ACC112 (cell line): Measurements from ENCODE around the gene GAST.
"Not testable (repeated sequence)": the region's sequence is repeated elsewhere in the genome, so short reads cannot be mapped to it uniquely, and the experiment has no call there.

Source experiments
- H2AFZ ChIP-seq: fragments of 200-600 bp; sonication (generic); one replicate; pipeline ENCODE4 v1.6.0; 2017; ENCODE audit warnings: antibody characterized with exemption, low read length; ENCODE audit not compliant: unreplicated experiment
- H3K27ac ChIP-seq: fragments of 200-600 bp; sonication (generic); 2 replicates; pipeline ENCODE4 v1.5.1; 2014; ENCODE audit warnings: low read depth, mild to moderate bottlenecking, antibody characterized with exemption, low read length, moderate library complexity
- H3K27me3 ChIP-seq: fragments of 200-600 bp; sonication (generic); 2 replicates; pipeline ENCODE4 v1.6.1; 2014; ENCODE audit warnings: mild to moderate bottlenecking, antibody characterized with exemption, low read length, moderate library complexity, mixed read lengths; ENCODE audit not compliant: insufficient read depth
- H3K36me3 ChIP-seq: fragments of 200-600 bp; sonication (generic); 2 replicates; pipeline ENCODE4 v1.6.1; 2016; ENCODE audit warnings: mild to moderate bottlenecking, antibody characterized with exemption, low read length, moderate library complexity, mixed read lengths; ENCODE audit not compliant: insufficient read depth
- H3K4me1 ChIP-seq: fragments of 200-600 bp; sonication (generic); one replicate; pipeline ENCODE4 v1.6.1; 2016; ENCODE audit warnings: low read length, mixed read lengths; ENCODE audit not compliant: insufficient read depth, unreplicated experiment, control insufficient read depth
- H3K4me3 ChIP-seq: fragments of 200-600 bp; sonication (generic); 2 replicates; pipeline ENCODE4 v1.5.1; 2014; ENCODE audit warnings: mild to moderate bottlenecking, low read depth, low read length
- H3K79me2 ChIP-seq: fragments of 200-600 bp; sonication (generic); one replicate; pipeline ENCODE4 v1.6.0; 2016; ENCODE audit warnings: low read length; ENCODE audit not compliant: control insufficient read depth, unreplicated experiment, insufficient read depth

GAST gene

DNA sequence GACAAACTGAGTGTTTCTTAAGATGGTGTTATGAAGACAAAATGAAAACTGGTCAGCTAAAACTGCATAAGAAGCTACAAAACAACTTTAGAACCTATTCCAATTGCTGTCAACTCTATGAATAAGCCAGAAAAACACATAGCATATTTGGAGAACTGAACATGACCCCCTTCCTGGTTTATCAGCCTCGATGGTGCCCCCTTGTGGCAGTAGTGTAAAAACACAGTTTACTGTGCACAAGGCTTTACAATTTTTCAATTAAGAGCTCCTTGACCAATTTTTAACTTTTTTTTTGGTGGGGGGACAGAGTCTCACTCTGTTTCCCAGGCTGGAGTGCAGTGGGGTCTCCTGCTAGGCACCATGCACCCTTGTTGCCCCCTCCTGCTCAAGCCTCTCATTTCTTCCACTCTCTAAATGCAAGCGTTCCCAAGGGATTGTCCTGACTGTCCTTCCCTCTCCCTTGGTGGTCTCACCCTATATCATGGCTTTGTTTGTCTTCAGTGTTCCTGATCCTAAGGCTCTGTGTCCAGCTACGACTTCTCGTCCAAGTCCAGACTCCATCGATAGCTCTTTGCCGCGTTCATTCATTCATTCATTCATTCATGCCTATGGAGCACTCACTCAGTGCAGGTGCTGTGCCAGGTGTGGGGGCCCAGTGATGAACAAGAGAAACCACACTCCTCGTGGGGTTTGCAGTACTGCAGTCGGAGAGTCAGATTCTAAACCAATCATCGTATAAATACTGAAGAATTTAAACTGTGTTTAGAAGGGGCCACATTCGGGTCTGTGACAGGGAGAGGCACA, 16.0 kb upstream of the GAST start:
- Histone ChIP-seq H3K27ac (no peak overlapping the region), H3K4me1 (peaks cover 10% of the 10 kb centered on the region), H3K27me3 (no peaks in the 10 kb centered on the region), H3K4me3 (no peak overlapping the region), H3K36me3 (peaks cover 21% of the 10 kb centered on the region), H3K79me2 (peaks cover 9% of the 10 kb centered on the region), H2AFZ (no peak overlapping the region)

DNA sequence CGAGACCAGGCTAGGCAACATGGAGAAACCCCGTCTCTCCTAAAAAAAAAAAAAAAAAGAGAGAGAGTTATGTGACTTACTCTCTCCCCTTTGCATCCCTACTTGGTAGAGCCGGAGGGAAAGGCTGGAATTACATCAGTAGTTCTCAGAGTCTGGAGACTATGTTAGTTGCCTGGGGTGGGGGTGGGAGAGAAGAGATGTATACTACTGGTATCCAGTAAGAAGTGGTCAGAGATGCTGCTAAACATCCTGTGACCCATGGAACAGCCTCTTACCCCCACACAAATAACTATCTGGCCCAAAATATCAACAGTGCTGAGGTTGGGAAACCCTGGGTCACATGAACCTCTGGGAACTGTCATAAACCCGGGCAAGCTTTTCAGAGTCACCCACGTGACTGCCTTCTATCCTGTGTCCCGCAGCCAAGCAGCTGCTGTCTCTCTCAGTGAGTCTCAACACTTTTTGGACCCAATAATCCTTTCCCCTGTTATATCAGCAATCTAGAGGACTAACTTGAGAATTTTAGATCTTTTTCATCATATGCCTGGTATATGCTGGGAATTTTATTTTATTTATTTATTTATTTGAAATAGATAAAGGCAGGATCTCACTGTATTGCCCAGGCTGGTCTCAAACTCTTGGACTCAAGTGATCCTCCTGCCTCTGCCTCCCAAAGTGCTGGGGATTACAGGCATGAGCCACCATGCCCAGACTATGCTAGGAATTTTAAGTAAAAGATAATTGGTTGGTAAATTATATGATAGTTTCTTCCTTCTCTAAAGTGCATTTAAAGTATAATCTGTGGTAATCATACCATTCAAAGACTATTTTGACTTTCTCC, 14.8 kb upstream of the GAST start:
- no peaks in the 10 kb centered on the region for H3K79me2 ChIP-seq
- peaks cover 5% of the 10 kb centered on the region for H3K4me1 ChIP-seq
- peaks cover 10% of the 10 kb centered on the region for H3K36me3 ChIP-seq
- H3K27ac ChIP-seq, result no peak overlapping the region
- H3K4me3 ChIP-seq, result no peak overlapping the region
- no peaks in the 10 kb centered on the region for H3K27me3 ChIP-seq
- H2AFZ ChIP-seq, result no peak overlapping the region

DNA sequence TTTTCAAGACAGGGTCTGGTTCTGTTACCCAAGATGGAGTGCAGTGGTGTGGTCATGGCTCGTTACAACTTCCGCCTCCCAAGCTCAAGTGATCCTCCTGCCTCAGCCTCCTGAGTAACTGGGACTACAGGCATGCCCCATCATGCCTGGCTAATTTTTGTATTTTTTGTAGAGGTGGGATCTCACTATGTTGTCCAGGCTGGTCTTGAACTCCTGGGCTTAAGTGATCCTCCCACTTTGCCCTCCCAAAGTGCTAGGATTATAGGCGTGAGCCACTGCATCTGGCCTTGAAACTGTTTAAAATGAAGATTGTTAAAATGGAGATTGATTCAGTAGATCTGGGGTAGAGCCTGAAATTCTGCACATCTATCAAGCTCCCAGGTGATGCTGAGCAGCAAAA, 11.3 kb upstream of the GAST start:
- not testable (repeated sequence) for H3K36me3 ChIP-seq, H3K27ac ChIP-seq, H3K79me2 ChIP-seq, H3K4me3 ChIP-seq, H3K27me3 ChIP-seq, H2AFZ ChIP-seq
- H3K4me1 ChIP-seq, result peaks cover 12% of the 10 kb centered on the region

DNA sequence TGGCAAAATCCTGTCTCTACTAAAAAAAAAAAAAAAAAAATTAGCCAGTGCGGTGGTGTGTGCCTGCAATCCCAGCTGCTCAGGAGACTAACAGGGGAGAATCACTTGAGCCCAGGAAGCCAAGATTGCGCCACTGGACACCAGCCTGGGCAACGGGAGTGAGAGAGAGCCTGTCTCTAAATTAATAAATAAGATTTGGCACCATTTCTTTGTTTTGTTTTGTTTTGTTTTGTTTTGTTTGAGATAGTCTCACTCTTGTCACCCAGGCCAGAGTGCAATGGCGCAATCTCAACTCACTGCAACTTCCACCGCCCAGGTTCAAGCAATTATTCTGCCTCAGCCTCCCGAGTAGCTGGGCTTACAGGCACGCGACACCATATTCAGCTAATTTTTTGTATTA, 9.4 kb upstream of the GAST start:
- H2AFZ ChIP-seq, result no peak overlapping the region
- no peaks in the 10 kb centered on the region for H3K36me3 ChIP-seq
- H3K79me2 ChIP-seq, result no peaks in the 10 kb centered on the region
- H3K27ac ChIP-seq, result no peak overlapping the region
- no peaks in the 10 kb centered on the region for H3K27me3 ChIP-seq
- no peak overlapping the region for H3K4me3 ChIP-seq
- peaks cover 8% of the 10 kb centered on the region for H3K4me1 ChIP-seq

DNA sequence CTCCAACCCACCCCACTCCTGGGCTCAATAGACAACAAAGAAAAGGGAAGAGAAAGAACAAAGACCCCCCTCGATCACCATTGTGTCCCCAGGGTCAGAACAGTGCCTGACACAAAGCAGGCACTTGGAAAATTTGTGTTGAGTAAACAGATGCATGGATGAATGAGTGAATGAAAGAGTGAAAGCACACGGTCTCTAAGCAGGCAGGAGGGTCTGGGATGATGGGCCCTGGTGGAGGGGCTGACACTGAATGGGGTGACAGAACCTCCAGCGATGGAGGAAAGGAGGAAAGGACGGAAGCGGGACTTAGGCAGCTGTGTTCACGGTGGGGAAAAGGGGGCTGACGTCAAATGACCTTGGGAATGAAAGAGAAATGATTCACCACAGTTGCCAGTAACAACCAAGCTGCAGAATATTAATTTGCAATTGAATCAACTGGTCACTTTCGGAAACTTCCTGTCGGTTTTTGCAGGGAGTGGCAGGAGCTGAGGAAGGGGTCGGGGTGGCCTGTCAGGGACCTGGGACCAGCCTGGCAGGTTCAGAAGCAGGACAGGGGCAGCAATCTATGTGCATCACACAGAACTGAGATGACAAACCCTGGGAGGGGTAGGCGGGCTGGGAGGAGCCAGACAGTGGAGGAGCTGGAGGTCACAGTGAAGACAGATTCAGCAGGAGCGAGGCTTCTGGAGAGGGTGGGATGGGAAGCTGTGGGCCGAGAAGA, 6.7 kb upstream of the GAST start:
- Histone ChIP-seq H3K4me1 (peaks cover 8% of the 10 kb centered on the region), H2AFZ (no peak overlapping the region), H3K79me2 (no peaks in the 10 kb centered on the region), H3K27me3 (0 out of 2 replicates have a peak, but pooled peaks cover 2% of the 10 kb centered on the region), H3K4me3 (peak overlapping the region; percentile 24; the same call in 1 of the 2 replicates), H3K36me3 (no peaks in the 10 kb centered on the region), H3K27ac (no peak overlapping the region)

DNA sequence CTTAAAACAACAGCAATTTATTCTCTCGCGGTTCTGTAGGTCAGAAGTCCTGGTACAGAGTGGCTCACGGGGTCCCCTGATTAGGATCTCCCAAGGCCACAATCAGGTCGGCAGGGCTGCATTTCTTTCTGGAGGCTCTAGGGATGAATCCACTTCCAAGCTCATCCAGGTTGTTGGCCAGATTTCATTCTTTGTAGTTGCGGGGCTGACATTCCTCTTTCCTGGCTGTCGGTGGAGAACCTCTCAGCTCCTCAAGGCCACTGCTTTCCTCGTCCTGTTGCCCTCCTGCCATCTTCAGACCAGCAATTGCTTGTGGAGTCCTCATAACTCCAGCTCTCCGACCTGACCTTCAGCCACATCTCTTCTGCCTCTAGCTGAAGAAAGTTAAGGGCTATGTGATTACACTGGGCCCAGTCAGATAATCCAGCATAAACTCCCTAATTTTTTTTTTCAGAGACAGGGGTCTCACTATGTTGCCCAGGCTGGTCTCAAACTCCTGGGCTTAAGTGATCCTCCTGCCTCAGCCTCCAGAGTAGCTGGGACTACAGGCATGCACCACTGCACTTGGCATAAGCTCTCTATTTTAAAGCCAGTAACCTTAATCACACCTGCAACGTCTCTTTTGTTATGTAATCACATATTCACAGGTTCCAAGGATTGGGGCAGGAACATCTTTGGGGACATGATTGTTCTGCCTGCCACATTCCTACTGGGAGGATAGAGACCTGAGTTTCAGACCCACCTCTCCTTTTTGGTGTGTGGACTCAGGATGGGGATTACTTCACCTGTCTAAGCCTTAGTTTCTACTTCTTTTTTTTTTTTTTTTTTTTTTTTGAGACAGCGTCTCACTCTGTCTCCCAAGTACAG, 4.1 kb upstream of the GAST start:
- Histone ChIP-seq H3K4me1 (peaks cover 8% of the 10 kb centered on the region), H3K27ac (no peak overlapping the region), H3K4me3 (no peak overlapping the region), H2AFZ (no peak overlapping the region), H3K79me2 (no peaks in the 10 kb centered on the region), H3K27me3 (0 out of 2 replicates have a peak, but pooled peaks cover 5% of the 10 kb centered on the region), H3K36me3 (no peaks in the 10 kb centered on the region)

DNA sequence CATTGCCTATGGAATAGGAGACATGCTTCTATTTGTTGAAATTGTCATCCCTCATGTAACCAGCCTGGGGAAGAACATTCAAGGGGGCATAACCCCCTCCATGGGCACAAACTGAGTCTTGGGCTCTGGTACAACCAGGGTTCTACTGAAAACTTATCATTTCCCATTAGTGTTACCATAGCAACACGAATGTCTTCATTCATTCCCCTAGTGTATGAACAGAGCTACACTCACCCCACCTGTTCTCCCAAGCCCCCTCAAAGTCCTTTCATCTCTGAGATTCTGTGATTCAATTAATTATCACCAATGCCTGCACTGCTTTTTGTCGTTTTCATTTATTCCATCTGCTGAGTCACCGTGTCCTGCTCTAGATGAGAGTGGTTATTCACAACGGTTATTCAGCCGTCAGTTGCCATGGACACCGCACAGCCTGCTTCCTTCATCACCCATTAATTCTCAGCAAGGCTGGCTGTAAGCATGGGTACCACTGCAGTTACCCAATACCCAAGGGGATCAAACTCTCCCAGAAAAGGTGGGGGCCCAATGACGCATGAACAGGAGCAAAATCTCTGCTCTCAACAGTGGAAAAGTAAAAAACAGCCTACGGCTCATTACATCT, 1.6 kb upstream of the GAST start:
- H3K4me1 ChIP-seq, result peaks cover 3% of the 10 kb centered on the region
- no peaks in the 10 kb centered on the region for H3K36me3 ChIP-seq
- no peaks in the 10 kb centered on the region for H3K79me2 ChIP-seq
- H2AFZ ChIP-seq, result no peak overlapping the region
- no peak overlapping the region for H3K27ac ChIP-seq
- H3K27me3 ChIP-seq, result 0 out of 2 replicates have a peak, but pooled peaks cover 5% of the 10 kb centered on the region
- H3K4me3 ChIP-seq, result no peak overlapping the region

DNA sequence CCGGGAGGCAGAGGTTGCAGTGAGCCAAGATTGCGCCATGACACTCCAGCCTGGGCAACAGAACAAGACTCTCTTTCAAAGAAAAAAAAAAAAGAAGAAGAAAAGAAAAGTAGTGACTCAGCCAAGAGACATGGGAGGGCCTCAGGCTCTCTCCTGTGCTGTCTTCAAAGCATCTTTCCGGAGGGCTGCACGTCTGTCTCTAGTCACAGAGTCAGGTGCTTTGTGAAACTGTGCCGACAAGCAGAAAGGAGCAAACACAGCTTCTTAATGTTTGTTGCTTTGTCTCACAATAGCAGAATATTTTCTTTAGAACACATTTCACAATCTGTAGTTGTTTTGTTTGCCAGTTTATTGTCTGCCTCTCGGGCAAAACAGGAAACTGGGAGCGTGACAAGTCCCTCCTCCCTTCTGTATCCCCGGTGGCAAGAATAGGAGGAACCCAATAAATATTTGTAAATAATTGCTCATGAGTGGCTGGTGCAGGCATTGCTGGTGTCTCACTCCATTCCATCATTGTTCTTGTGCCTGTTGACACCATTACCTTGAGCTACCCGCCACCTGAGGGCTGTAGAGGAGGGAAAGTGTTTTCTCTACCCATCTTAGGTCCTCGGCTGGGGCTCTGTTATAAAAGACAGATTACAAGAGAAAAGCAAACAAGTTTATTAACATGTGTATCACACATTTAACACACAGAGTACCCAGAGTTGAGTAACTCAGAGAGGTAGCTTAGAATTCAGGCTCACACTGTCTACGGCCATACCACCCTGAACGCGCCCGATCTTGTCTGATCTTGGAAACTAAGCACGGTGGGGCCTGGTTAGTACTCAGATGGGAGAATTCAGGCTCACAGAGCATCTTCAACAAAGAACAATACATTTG, 5.5 kb downstream of the GAST start:
- Histone ChIP-seq H3K27ac (no peak overlapping the region), H3K79me2 (no peaks in the 10 kb centered on the region), H3K4me1 (no peaks in the 10 kb centered on the region), H3K27me3 (no peaks in the 10 kb centered on the region), H3K4me3 (no peak overlapping the region), H2AFZ (no peak overlapping the region), H3K36me3 (no peaks in the 10 kb centered on the region)

DNA sequence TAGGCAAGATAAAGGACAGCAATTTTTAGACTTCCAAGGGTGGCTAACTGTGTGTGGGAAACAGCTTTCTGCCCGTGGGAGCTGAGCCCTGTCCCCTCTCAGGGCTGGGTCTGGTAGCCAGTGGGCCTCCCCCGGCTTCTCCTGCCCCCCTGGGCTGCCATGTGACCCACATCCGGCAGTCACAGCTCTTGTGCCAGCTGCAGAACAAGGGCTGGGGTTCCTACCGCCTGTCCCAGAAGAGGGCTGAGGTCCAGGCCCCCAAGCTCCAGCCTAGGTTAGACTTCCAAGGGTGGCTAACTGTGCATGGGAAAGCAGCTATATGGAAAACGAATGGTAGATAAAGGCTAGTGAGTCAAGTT, 6.1 kb downstream of the GAST start:
- Histone ChIP-seq H3K4me1 (no peaks in the 10 kb centered on the region), H3K4me3 (no peak overlapping the region), H2AFZ (no peak overlapping the region), H3K36me3 (no peaks in the 10 kb centered on the region), H3K27me3 (no peaks in the 10 kb centered on the region), H3K79me2 (no peaks in the 10 kb centered on the region), H3K27ac (no peak overlapping the region)
